Esophagus squamous epithelium (tissue), 5 donors: Measurements from ENCODE around the gene INPP5F. TPM values are rescaled to one million over a fixed set of nuclear protein-coding genes. Genes with fewer than 3 reads are reported as not detected.
"Not testable (repeated sequence)": the region's sequence is repeated elsewhere in the genome, so short reads cannot be mapped to it uniquely, and the experiment has no call there.

Source experiments
- DNase-seq: peaks from one replicate; lab custom pipeline; 2025; lab: John Stamatoyannopoulos, UW
- H3K27ac ChIP-seq, 4 donors: fragments of 200-600 bp; sonication (generic); one replicate each; pipeline ENCODE4 v1.5.1; 2016 to 2019; ENCODE audit warnings: mild to moderate bottlenecking in 1 of 4
- H3K27me3 ChIP-seq, 4 donors: fragments of 200-600 bp; sonication (generic); 1 replicate in 3 of 4; 2 replicates in 1 of 4; pipeline versions ENCODE4 v1.5.1 to v1.6.0; 2017 to 2021; ENCODE audit warnings: antibody characterized with exemption in 1 of 4
- H3K36me3 ChIP-seq, 3 donors: fragments of 200-600 bp; sonication (generic); one replicate each; pipeline ENCODE4 v1.5.1; 2016 to 2019
- H3K4me1 ChIP-seq, 3 donors: fragments of 200-600 bp; sonication (generic); one replicate each; pipeline ENCODE4 v1.5.1; 2017 to 2019
- H3K4me3 ChIP-seq, 4 donors: fragments of 200-600 bp; sonication (generic); 1 replicate in 3 of 4; 2 replicates in 1 of 4; pipeline ENCODE4 v1.5.1; 2016 to 2019; ENCODE audit warnings: mild to moderate bottlenecking in 2 of 4, moderate library complexity in 1 of 4
- H3K9me3 ChIP-seq, 3 donors: fragments of 200-600 bp; sonication (generic); one replicate each; pipeline ENCODE4 v1.5.1; 2016 to 2019
- CTCF ChIP-seq, 6 experiments: fragments of 450-650 bp in 4 of 6; fragments of 200-600 bp in 2 of 6; sonication (generic) in 2 of 6; IDR thresholded peaks; one replicate each; pipeline ENCODE4 v1.5.1; 2016 to 2019; ENCODE audit warnings: antibody characterized with exemption in 6 of 6, mild to moderate bottlenecking in 4 of 6, moderate library complexity in 4 of 6
- POLR2A ChIP-seq, 4 donors: fragments of 450-650 bp; IDR thresholded peaks; one replicate each; pipeline ENCODE4 v1.6.1; 2017; ENCODE audit warnings: antibody characterized with exemption in 4 of 4, mild to moderate bottlenecking in 4 of 4, moderate library complexity in 3 of 4
- WGBS, 2 donors: methylation state at CpG; one replicate each; pipeline ENCODE4 v1.1.5; 2018; 5-methylcytosine and 5-hydroxymethylcytosine counted together
- intact Hi-C: fragments of 100-400 bp; cut with DNase I; formaldehyde crosslinking; loops from one replicate; pipeline ENCODE4 v1.15.0; 2022
- total RNA-seq, 4 donors: library from RNA; depleted of rRNA; stranded (reverse); fragments of >200 nt; gene quantifications; one replicate each; pipeline ENCODE4 v1.1.0, GENCODE V29; 2016
- donor health status: DM: yes; HTN: yes; CAD: no.

The INPP5F gene
- total RNA-seq, 4 donors from 2014 or later: 5.3 to 11.4 (median 9.4) TPM

DNA sequence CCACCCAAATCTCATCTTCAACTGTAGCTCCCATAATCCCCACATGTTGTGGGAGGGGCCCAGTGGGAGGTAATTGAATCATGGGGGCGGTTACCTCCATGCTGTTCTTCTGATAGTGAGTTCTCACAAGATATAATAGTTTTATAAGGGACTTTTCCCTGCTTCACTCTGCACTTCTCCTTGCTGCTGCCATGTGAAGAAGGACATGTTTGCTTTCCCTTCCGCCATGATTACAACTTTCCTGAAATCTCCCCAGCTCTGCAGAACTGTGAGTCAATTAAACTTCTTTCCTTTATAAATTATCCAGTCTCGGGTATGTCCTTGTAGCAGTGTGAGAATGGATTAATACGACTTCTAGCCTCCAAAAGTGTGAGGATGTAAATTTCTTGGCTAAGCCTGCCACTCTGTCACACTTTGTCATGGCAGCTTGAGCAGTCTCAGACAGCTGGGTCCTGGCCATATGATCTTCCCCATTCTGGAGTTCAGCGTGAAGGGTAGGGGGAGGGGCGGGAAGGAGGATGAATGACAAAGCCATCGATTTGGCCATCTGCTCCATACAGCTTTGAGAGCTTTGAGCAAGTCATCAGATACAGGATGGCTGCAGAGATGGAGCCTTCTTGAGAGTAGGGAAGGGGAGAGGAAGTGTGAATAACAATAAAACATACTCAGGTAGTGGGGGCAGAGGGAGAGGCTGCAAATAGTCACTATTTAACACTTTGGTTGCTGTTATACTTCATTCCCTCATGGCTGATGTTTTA, 19.1 kb upstream of the INPP5F start:
- H3K36me3 ChIP-seq: no peaks in the 10 kb centered on the region
- intact Hi-C loops: no loop called here
- DNase-seq: no peak
- H3K27me3 ChIP-seq: no peaks in the 10 kb centered on the region
- no peaks in the 10 kb centered on the region for H3K4me1 ChIP-seq
- 87 to 92% methylated on average over 6 of the region's 7 CpGs for WGBS, 2 donors
- H3K4me3 ChIP-seq: no peak overlapping the region
- no peaks in the 10 kb centered on the region for H3K9me3 ChIP-seq
- H3K27ac ChIP-seq: no peak overlapping the region
- TF ChIP-seq POLR2A (IDR thresholded peaks at IDR 0.05) (no peak), CTCF (IDR thresholded peaks at IDR 0.05) (no peak)

DNA sequence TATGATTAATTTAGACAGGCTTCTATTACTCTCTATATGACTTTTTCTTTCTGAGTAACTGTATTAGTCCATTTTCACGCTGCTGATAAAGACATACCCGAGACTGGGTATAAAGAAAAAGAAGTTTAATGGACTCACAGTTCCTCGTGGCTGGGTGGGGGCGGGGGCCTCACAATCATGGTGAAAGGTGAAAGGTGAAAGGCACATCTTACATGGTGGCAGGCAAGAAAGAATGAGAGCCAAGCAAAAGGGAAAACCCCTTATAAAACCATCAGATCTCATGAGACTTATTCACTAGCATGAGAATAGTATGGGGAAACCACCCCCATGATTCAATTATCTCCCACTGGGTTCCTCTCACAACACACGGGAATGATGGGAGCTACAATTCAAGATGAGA, 18.5 kb upstream of the INPP5F start:
- WGBS, 2 donors: 54 to 74% methylated on average over 5 of the region's 5 CpGs
- H3K27ac ChIP-seq, intact Hi-C loops, H3K4me3 ChIP-seq, H3K36me3 ChIP-seq, H3K4me1 ChIP-seq, H3K9me3 ChIP-seq, DNase-seq, H3K27me3 ChIP-seq: not testable (repeated sequence)

GRCh38 chr10:119710935-119711334, 14.9 kb upstream of the INPP5F start:
- H3K27ac ChIP-seq, H3K4me3 ChIP-seq, intact Hi-C loops, H3K9me3 ChIP-seq, H3K27me3 ChIP-seq, H3K4me1 ChIP-seq, DNase-seq, H3K36me3 ChIP-seq: not testable (repeated sequence)
- WGBS, 2 donors: 23 to 67% methylated on average over 1 of the region's 1 CpG

GRCh38 chr10:119713744-119714483, 11.9 kb upstream of the INPP5F start:
- Histone ChIP-seq H3K4me1 (peaks cover 0 to 6% (median 0%) of the 10 kb centered on the region in 3 donors), H3K9me3 (no peaks in the 10 kb centered on the region)
- 49 to 58% methylated on average over 5 to 7 of the region's 7 CpGs for WGBS, 2 donors

DNA sequence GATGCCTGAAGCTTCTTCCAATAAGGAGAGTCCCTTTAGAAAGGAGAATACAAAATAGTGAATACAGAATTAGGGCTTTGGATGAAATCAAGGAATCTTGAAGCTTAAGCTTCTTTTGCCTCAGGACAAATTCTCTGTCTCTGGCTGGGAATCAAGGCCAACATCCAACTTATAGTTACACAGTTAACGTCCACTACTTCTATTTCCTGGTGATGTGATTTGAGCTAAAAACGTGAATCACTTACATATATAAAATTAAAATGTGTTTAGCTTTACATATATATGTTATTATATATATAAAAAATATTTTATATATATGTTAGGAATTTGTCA, 11.4 kb upstream of the INPP5F start:
- Histone ChIP-seq H3K27ac (no peak overlapping the region), H3K36me3 (no peaks in the 10 kb centered on the region), H3K27me3 (no peaks in the 10 kb centered on the region), H3K4me3 (no peak overlapping the region), H3K4me1 (peaks cover 0 to 6% (median 0%) of the 10 kb centered on the region in 3 donors), H3K9me3 (no peaks in the 10 kb centered on the region)
- 37 to 46% methylated on average over 2 of the region's 2 CpGs for WGBS, 2 donors
- intact Hi-C loops: no loop called here
- TF ChIP-seq POLR2A (IDR thresholded peaks at IDR 0.05) (no peak), CTCF (IDR thresholded peaks at IDR 0.05) (no peak)
- no peak for DNase-seq

More at GRCh38 chr10:119713744-119714483, 11.9 kb upstream of the INPP5F start:
- Histone ChIP-seq H3K36me3 (no peaks in the 10 kb centered on the region), H3K4me3 (no peak overlapping the region), H3K27me3 (no peaks in the 10 kb centered on the region), H3K27ac (no peak overlapping the region)
- intact Hi-C loops: no loop called here
- DNase-seq: no peak
- no peak for TF ChIP-seq POLR2A (IDR thresholded peaks at IDR 0.05)
- no peak for TF ChIP-seq CTCF (IDR thresholded peaks at IDR 0.05)
